ENCODE data around the gene MARCO.
"Not testable (repeated sequence)": the region's sequence is repeated elsewhere in the genome, so short reads cannot be mapped to it uniquely, and the experiment has no call there.

The MARCO gene

GRCh38 chr2:118929059-118929458 lies 12.9 kb upstream of the MARCO start:
- no peak for DNase-seq (ENCODE audit: low spot score)

- no peak for DNase-seq (ENCODE audit: low spot score)
These were observed 9.0 kb upstream of the MARCO start for GRCh38 chr2:118932949-118933348.

GRCh38 chr2:118936306-118936705 lies 5.7 kb upstream of the MARCO start:
- DNase-seq (ENCODE audit: low spot score), result no peak

GRCh38 chr2:118936936-118937335 lies 5.1 kb upstream of the MARCO start:
- DNase-seq (ENCODE audit: low spot score), result no peak

GRCh38 chr2:118937817-118938216 lies 4.2 kb upstream of the MARCO start:
- DNase-seq (ENCODE audit: low spot score), result no peak

GRCh38 chr2:118939994-118940393 lies 2.0 kb upstream of the MARCO start:
- DNase-seq (ENCODE audit: low spot score), result no peak

GRCh38 chr2:118940486-118941120 lies 1.4 kb upstream of the MARCO start:
- no peak for DNase-seq (ENCODE audit: low spot score)

GRCh38 chr2:118943286-118943685 lies 1.3 kb downstream of the MARCO start:
- DNase-seq (ENCODE audit: low spot score), result no peak

- no peak for DNase-seq (ENCODE audit: low spot score)
These were observed 3.9 kb downstream of the MARCO start for GRCh38 chr2:118945881-118946280.

- not testable (repeated sequence) for DNase-seq (ENCODE audit: low spot score)
These were observed 6.3 kb downstream of the MARCO start for GRCh38 chr2:118948266-118948665.

- no peak for DNase-seq (ENCODE audit: low spot score)
These were observed 12.5 kb downstream of the MARCO start for GRCh38 chr2:118954297-118955060.

- DNase-seq (ENCODE audit: low spot score), result no peak
These were observed 23.7 kb downstream of the MARCO start for GRCh38 chr2:118965737-118966136.

- no peak for DNase-seq (ENCODE audit: low spot score)
These were observed 25.3 kb downstream of the MARCO start for GRCh38 chr2:118967124-118967880.

- DNase-seq (ENCODE audit: low spot score), result no peak
These were observed 26.0 kb downstream of the MARCO start for GRCh38 chr2:118968042-118968441.

GRCh38 chr2:118968961-118969733 lies 27.2 kb downstream of the MARCO start:
- DNase-seq (ENCODE audit: low spot score), result no peak

- no peak for DNase-seq (ENCODE audit: low spot score)
These were observed 27.9 kb downstream of the MARCO start for GRCh38 chr2:118969734-118970395.

GRCh38 chr2:118970396-118971135 lies 28.6 kb downstream of the MARCO start:
- DNase-seq (ENCODE audit: low spot score), result peak; percentile 62

GRCh38 chr2:118971245-118972122 lies 29.5 kb downstream of the MARCO start:
- peak; percentile 46 for DNase-seq (ENCODE audit: low spot score)

GRCh38 chr2:118973542-118973951 lies 31.6 kb downstream of the MARCO start:
- DNase-seq (ENCODE audit: low spot score), result peak; percentile 54

Data from left forelimb (tissue), 1 donor.